Sigmoid colon (tissue), 7 donors: ENCODE measurements around the gene MASP2. TPM values are rescaled to one million over a fixed set of nuclear protein-coding genes. Genes with fewer than 3 reads are reported as not detected.
"Not testable (repeated sequence)": the region's sequence is repeated elsewhere in the genome, so short reads cannot be mapped to it uniquely, and the experiment has no call there.

Experiments used
- DNase-seq: peaks from one replicate; pipeline ENCODE4 v3.0.0-alpha.2; 2019
- H3K27ac ChIP-seq, 4 donors: fragments of 200-600 bp; sonication (generic); one replicate each; pipeline ENCODE4 v1.5.1; 2016 to 2019; ENCODE audit warnings: mild to moderate bottlenecking in 1 of 4
- H3K27me3 ChIP-seq, 3 donors: fragments of 200-600 bp; sonication (generic); one replicate each; pipeline ENCODE4 v1.5.1; 2019; ENCODE audit warnings: mild to moderate bottlenecking in 1 of 3
- H3K36me3 ChIP-seq, 4 donors: fragments of 200-600 bp; sonication (generic); one replicate each; pipeline ENCODE4 v1.5.1; 2016 to 2019
- H3K4me1 ChIP-seq, 4 donors: fragments of 200-600 bp; sonication (generic); one replicate each; pipeline ENCODE4 v1.5.1; 2017 to 2019
- H3K4me3 ChIP-seq, 4 donors: fragments of 200-600 bp; sonication (generic); one replicate each; pipeline ENCODE4 v1.5.1; 2017 to 2019; ENCODE audit warnings: mild to moderate bottlenecking in 2 of 4, moderate library complexity in 1 of 4
- H3K9me3 ChIP-seq, 4 donors: fragments of 200-600 bp in 3 of 4; sonication (generic) in 3 of 4; one replicate each; pipeline versions ENCODE4 v1.5.1 to v1.6.1; 2013 to 2019
- EP300 ChIP-seq, 4 donors: sonication (generic); formaldehyde crosslinking; IDR thresholded peaks; one replicate each; pipeline ENCODE4 v1.6.1; 2017; ENCODE audit warnings: antibody characterized with exemption in 4 of 4
- POLR2A ChIP-seq, 2 donors: fragments of 450-650 bp; IDR thresholded peaks; one replicate each; pipeline ENCODE4 v1.6.1; 2016; ENCODE audit warnings: antibody characterized with exemption in 2 of 2, mild to moderate bottlenecking in 2 of 2, moderate library complexity in 2 of 2
- POLR2AphosphoS5 ChIP-seq, 4 donors: sonication (generic); formaldehyde crosslinking; IDR thresholded peaks; one replicate each; pipeline ENCODE4 v1.6.1; 2017; ENCODE audit warnings: antibody characterized with exemption in 4 of 4
- WGBS, 2 donors: extraction: QIAGEN DNeasy Blood & Tissue Kit; methylation state at CpG; one replicate each; pipeline ENCODE4 v1.1.7; 2013; 5-methylcytosine and 5-hydroxymethylcytosine counted together
- intact Hi-C: fragments of 100-400 bp; cut with DNase I; formaldehyde crosslinking; loops from one replicate; pipeline ENCODE4 v1.15.1; 2023
- polyA plus RNA-seq, 3 donors: library from polyadenylated mRNA; stranded (reverse); fragments of 200-250 nt; gene quantifications; one replicate each; pipeline ENCODE4 v1.2.3, GENCODE V29; 2013
- total RNA-seq, 4 donors: library from RNA; depleted of rRNA; stranded (reverse); fragments of >200 nt; gene quantifications; one replicate each; pipeline ENCODE4 v1.1.0, GENCODE V29; 2016
- TF ChIP-seq, protein P1 (sequence below), 4 experiments: fragments of 450-650 bp in 3 of 4; fragments of 200-600 bp in 1 of 4; IDR thresholded peaks; one replicate each; pipeline ENCODE4 v1.5.1; 2016 to 2019; ENCODE audit warnings: antibody characterized with exemption in 4 of 4, mild to moderate bottlenecking in 3 of 4, moderate library complexity in 2 of 4
- donor health status: healthy with polysubstance abuse.
- donor health status: Bipolar disorder and iron deficiency.
- donor health status: healthy.

Gene MASP2
- total and polyA plus RNA-seq, 7 donors: 0.03 TPM; not detected in 6

DNA sequence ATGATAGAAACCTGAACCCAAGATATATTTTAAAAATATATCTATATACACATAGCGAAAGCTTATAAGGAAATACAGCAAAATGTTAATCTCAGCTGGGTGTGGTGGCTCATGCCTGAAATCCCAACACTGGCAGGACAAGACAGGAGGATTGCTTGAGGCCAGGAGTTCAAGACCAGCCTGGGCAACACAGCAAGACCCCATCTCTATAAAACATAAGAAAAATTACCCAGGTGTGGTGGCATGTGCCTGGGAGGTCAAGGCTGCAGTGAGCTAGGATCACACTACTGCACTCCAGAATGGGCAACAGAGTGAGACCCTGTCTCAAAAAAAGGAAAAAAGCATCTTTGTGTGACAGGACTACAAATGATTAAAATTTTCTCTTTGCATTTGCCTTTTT is 18.8 kb upstream of the MASP2 start:
- WGBS, 2 donors: 95 to 97% methylated on average over 1 of the region's 1 CpG
- Histone ChIP-seq H3K4me3 (no peak overlapping the region), H3K4me1 (peaks cover 0 to 13% (median 9%) of the 10 kb centered on the region in 4 donors), H3K9me3 (no peaks in the 10 kb centered on the region), H3K36me3 (peaks cover 27 to 76% (median 47%) of the 10 kb centered on the region in 4 donors), H3K27me3 (no peaks in the 10 kb centered on the region), H3K27ac (no peak overlapping the region)
- TF ChIP-seq EP300 (IDR thresholded peaks at IDR 0.05): no peak
- TF ChIP-seq, protein P1, sequence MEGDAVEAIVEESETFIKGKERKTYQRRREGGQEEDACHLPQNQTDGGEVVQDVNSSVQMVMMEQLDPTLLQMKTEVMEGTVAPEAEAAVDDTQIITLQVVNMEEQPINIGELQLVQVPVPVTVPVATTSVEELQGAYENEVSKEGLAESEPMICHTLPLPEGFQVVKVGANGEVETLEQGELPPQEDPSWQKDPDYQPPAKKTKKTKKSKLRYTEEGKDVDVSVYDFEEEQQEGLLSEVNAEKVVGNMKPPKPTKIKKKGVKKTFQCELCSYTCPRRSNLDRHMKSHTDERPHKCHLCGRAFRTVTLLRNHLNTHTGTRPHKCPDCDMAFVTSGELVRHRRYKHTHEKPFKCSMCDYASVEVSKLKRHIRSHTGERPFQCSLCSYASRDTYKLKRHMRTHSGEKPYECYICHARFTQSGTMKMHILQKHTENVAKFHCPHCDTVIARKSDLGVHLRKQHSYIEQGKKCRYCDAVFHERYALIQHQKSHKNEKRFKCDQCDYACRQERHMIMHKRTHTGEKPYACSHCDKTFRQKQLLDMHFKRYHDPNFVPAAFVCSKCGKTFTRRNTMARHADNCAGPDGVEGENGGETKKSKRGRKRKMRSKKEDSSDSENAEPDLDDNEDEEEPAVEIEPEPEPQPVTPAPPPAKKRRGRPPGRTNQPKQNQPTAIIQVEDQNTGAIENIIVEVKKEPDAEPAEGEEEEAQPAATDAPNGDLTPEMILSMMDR (IDR thresholded peaks at IDR 0.05): no peak
- no peak for TF ChIP-seq POLR2A (IDR thresholded peaks at IDR 0.05)
- no peak for DNase-seq
- intact Hi-C loops: no loop called here

DNA sequence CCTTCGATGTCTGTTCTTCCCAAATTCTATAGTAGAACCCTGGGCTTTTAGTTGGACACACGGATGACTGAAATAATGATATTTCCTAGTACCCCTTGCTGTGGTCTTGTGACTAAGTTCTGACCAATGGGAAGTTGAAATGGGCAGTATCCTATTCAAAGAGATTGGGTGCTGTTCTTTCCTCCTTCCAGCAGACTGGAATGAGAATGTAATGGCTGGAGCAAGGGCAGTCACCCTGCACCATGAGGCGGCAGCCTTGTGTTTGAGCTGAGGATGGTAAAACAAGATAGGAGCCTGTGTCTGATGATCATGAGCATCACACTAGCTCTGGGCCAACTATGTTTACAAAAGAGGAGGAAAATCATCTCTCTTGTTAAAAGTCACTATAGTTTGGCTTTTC is 17.9 kb upstream of the MASP2 start:
- Histone ChIP-seq H3K4me3 (no peak overlapping the region), H3K36me3 (peaks cover 27 to 68% (median 43%) of the 10 kb centered on the region in 4 donors), H3K27ac (no peak overlapping the region), H3K9me3 (no peaks in the 10 kb centered on the region), H3K4me1 (peaks cover 0 to 15% (median 13%) of the 10 kb centered on the region in 4 donors), H3K27me3 (no peaks in the 10 kb centered on the region)
- intact Hi-C loops: no loop called here
- DNase-seq: no peak
- WGBS, 2 donors: 97 to 99% methylated on average over 3 of the region's 3 CpGs
- TF ChIP-seq POLR2A (IDR thresholded peaks at IDR 0.05) (no peak), POLR2AphosphoS5 (IDR thresholded peaks at IDR 0.05) (no peak), EP300 (IDR thresholded peaks at IDR 0.05) (no peak)
- TF ChIP-seq, protein P1 (IDR thresholded peaks at IDR 0.05): no peak

DNA sequence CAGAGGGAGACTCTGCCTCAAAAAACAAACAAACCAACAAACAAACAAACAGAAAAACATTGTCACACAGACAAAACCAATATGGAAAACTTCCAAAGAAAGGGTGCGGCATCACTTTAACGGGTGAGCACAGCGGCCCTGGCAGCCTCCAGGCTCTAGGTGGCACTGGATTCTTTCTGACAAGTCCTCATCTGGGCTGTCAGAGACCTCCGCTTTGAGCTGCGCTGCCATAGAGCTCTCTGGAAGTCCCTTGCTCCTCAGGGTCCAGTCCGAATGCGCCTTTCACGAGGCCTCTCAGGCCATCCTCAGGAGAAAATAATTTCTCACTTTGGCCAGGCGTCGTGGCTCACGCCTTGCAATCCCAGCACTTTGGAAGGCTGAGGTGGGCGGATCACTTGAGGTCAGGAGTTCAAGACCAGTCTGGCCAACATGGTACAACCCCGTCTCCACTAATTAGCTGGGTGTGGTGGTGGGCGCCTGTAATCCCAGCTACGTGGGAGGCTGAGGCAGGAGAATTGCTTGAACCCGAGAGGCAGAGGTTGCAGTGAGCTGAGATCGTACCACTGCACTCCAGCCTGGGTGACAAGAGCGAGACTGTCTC is 17.0 kb upstream of the MASP2 start:
- H3K9me3 ChIP-seq, H3K4me3 ChIP-seq, H3K27me3 ChIP-seq, intact Hi-C loops, H3K27ac ChIP-seq: not testable (repeated sequence)
- 85 to 91% methylated on average over 18 of the region's 18 CpGs for WGBS, 2 donors
- H3K4me1 ChIP-seq: peaks cover 0 to 20% (median 18%) of the 10 kb centered on the region in 4 donors
- peak; percentile 56 for DNase-seq
- H3K36me3 ChIP-seq: peaks cover 23 to 58% (median 35%) of the 10 kb centered on the region in 4 donors

DNA sequence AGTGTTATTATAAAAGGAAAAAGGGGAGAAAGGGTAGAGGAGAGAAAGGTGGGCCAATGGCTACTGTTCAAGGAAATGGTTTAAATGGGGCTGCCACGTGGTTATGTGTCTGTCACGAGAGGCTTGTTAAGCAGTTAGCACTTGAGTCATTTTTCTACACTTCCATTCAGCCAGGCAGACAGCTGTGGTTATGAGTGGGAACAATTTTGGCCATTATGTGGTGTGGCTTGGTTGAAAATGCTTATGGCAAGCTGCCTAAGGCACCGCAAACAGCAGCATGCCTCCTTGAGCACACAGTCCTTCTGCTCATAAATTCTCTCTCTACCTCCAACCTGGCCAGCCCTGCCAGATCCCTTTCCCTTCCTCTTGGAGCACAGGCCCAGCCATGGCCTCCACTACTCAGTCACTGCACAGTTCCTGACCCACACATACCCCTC is 15.9 kb upstream of the MASP2 start:
- no peak overlapping the region for H3K27ac ChIP-seq
- H3K27me3 ChIP-seq: no peaks in the 10 kb centered on the region
- WGBS, 2 donors: 32 to 59% methylated on average over 3 of the region's 3 CpGs
- H3K36me3 ChIP-seq: peaks cover 13 to 51% (median 25%) of the 10 kb centered on the region in 4 donors
- H3K4me1 ChIP-seq: peaks cover 0 to 27% (median 26%) of the 10 kb centered on the region in 4 donors
- intact Hi-C loops: no loop called here
- no peak for TF ChIP-seq POLR2AphosphoS5 (IDR thresholded peaks at IDR 0.05)
- TF ChIP-seq, protein P1 (IDR thresholded peaks at IDR 0.05): no peak
- no peak for TF ChIP-seq POLR2A (IDR thresholded peaks at IDR 0.05)
- TF ChIP-seq EP300 (IDR thresholded peaks at IDR 0.05): no peak
- no peak overlapping the region for H3K4me3 ChIP-seq
- peak; percentile 40 for DNase-seq
- H3K9me3 ChIP-seq: no peaks in the 10 kb centered on the region

DNA sequence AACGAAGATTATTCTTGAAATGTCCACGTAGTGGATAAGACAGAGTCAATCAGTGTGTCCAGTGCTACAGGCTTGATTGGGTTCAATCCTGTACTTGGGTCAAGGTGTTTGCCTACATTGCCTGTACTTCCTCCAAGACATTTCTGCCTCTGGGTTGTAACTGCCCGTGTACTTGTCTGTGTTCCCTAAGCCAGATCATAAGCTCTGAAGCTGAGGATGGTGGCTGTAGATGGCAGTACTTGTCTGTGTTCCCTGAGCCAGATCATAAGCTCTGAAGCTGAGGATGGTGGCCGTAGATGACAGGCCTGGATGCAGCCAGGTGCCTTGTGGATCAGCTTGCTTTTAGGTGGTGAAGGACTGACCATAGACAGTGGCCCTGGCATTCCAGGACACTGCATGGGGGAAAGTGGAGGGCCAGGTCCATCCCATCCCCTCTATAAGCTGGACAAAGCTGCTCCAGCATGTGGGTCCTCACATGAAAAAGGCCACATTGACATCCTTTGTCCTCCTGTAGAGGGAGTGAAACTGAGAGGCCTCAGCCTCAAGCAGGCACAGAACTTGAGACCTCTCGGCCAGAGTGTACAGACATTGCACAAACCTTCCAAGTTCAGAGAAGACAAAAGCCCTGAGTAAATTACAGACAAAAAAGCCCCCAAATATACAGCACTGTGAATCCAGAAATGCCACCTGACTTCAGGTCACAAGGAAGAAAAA is 14.8 kb upstream of the MASP2 start:
- intact Hi-C loops: loop anchor here (2.0 kb wide), 1 partner anchor 37 kb away; the partner anchor contains the start of gene EXOSC10
- peaks cover 7 to 51% (median 16%) of the 10 kb centered on the region in 4 donors for H3K36me3 ChIP-seq
- no peak for TF ChIP-seq POLR2A (IDR thresholded peaks at IDR 0.05)
- TF ChIP-seq, protein P1 (IDR thresholded peaks at IDR 0.05): no peak
- no peak for TF ChIP-seq POLR2AphosphoS5 (IDR thresholded peaks at IDR 0.05)
- TF ChIP-seq EP300 (IDR thresholded peaks at IDR 0.05): no peak
- WGBS, 2 donors: 56 to 77% methylated on average over 5 of the region's 5 CpGs
- DNase-seq: peak; percentile 46
- H3K27ac ChIP-seq: no peak overlapping the region
- H3K9me3 ChIP-seq: no peaks in the 10 kb centered on the region
- H3K27me3 ChIP-seq: no peaks in the 10 kb centered on the region
- peaks cover 0 to 27% (median 26%) of the 10 kb centered on the region in 4 donors for H3K4me1 ChIP-seq
- H3K4me3 ChIP-seq: no peak overlapping the region
